LNCAP (cell line): ENCODE measurements around the gene KRTAP4-2.

Experiments
- TF ChIP-seq, protein P1 (sequence below): fragments of 450-650 bp; IDR thresholded peaks from 2 replicates; pipeline ENCODE4 v1.5.1; 2017; ENCODE audit warnings: mild to moderate bottlenecking

KRTAP4-2 gene

DNA sequence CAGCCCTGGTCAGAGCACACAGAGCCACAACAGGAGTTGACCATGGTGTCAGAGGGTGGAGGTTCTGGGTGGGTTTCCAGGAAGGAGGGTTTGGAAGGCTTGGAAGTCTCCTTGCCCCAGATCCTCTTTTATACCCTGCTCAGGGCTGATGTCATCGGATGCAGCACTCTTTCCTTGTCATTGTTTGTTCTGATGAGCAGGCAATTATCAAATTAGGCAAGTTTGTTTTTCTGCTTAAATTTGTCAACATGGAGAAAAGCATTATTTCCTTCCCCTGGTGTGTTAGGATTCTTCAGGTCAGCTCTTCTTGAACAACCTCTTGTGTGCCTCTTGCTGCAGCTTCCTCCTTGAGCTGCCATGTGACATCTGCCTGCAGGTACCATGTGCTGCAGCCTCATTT, 17.4 kb downstream of the KRTAP4-2 start, which contains the start of gene KRTAP4-4:
Gene KRTAP4-4, minus strand, starts transcription at position 101 of the 400 bp plus-strand sequence. Its CDS starts 57 bp downstream, at position 44.
- TF ChIP-seq, protein P1, sequence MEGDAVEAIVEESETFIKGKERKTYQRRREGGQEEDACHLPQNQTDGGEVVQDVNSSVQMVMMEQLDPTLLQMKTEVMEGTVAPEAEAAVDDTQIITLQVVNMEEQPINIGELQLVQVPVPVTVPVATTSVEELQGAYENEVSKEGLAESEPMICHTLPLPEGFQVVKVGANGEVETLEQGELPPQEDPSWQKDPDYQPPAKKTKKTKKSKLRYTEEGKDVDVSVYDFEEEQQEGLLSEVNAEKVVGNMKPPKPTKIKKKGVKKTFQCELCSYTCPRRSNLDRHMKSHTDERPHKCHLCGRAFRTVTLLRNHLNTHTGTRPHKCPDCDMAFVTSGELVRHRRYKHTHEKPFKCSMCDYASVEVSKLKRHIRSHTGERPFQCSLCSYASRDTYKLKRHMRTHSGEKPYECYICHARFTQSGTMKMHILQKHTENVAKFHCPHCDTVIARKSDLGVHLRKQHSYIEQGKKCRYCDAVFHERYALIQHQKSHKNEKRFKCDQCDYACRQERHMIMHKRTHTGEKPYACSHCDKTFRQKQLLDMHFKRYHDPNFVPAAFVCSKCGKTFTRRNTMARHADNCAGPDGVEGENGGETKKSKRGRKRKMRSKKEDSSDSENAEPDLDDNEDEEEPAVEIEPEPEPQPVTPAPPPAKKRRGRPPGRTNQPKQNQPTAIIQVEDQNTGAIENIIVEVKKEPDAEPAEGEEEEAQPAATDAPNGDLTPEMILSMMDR: no peak

- TF ChIP-seq, protein P1: no peak
These were observed 24.2 kb downstream of the KRTAP4-2 start for GRCh38 chr17:41153856-41154255.

DNA sequence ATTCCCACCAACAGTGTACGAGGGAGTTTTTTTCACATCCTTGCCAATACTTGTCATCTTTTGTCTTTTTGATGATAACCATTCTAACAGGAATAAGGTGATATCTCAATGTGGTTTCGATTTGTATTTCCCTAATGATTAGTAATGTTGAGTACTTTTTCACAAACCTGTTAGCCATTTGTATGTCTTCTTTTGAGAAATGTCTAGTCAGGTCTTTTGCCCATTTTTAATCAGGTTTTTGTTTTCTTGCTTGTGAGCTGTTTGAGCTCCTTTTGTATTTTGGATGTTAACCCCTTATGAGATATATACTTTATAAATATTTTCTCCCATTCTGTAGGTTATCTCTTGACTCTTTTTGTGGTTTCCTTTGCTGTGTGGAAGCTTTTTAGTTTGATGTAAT, 26.5 kb downstream of the KRTAP4-2 start:
- TF ChIP-seq, protein P1: no peak

- TF ChIP-seq, protein P1: no peak
These were observed 28.0 kb downstream of the KRTAP4-2 start for GRCh38 chr17:41150026-41150425.

GRCh38 chr17:41149652-41149985, 28.4 kb downstream of the KRTAP4-2 start, which contains the start of gene KRTAP4-5:
Gene KRTAP4-5, minus strand, starts transcription at chr17:41149825. Its CDS starts 58 bp downstream, at chr17:41149767.
- TF ChIP-seq, protein P1: no peak

- TF ChIP-seq, protein P1: no peak
These were observed 30.4 kb downstream of the KRTAP4-2 start for GRCh38 chr17:41147531-41148204.

DNA sequence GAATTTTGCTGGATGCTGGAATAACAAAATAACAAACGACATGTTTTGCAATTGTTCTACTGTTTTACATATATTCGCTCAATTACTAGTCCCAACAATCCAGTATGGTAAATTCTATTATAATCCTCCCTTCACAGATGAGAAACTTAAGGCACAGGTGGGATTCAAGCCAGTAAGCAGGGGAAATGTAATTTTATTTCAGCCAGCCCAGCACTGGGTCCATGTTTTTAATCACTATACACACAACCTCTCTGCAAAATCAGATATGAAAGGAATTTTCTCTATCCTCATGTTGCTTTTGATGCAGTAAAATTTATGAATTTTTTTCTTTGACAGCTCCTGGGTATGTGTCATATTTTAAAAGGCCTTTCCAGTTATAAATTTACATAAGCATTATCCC, 32.8 kb downstream of the KRTAP4-2 start:
- TF ChIP-seq, protein P1: no peak

GRCh38 chr17:41144846-41145245, 33.2 kb downstream of the KRTAP4-2 start:
- TF ChIP-seq, protein P1: no peak
